Neural cell (in vitro differentiated cells): Measurements from ENCODE around the gene TFB1M.

Experiments used
- CTCF ChIP-seq: fragments of 450-650 bp; IDR thresholded peaks from 2 replicates; pipeline ENCODE4 v1.5.1; 2014; ENCODE audit warnings: antibody characterized with exemption, mild to moderate bottlenecking, moderate library complexity; ENCODE audit not compliant: poor library complexity, severe bottlenecking
- EP300 ChIP-seq: fragments of 450-650 bp; conservative IDR thresholded peaks from 2 replicates; pipeline ENCODE4 v1.6.1; 2014; ENCODE audit warnings: antibody characterized with exemption, mild to moderate bottlenecking, moderate library complexity; ENCODE audit not compliant: poor library complexity, severe bottlenecking
- EZH2 ChIP-seq: fragments of 200-600, 300-800 bp; shearing (Covaris generic), sonication (generic); IDR thresholded peaks from 2 replicates; pipeline ENCODE4 v1.6.1; 2014; ENCODE audit warnings: antibody characterized with exemption, low read length, borderline replicate concordance, mild to moderate bottlenecking; ENCODE audit not compliant: insufficient read depth, poor library complexity, severe bottlenecking
- POLR2AphosphoS5 ChIP-seq: IDR thresholded peaks from 2 replicates; pipeline ENCODE4 v1.6.1; 2012
- RAD21 ChIP-seq: fragments of 450-650 bp; conservative IDR thresholded peaks from 2 replicates; pipeline ENCODE4 v1.6.1; 2014; ENCODE audit warnings: antibody characterized with exemption, mild to moderate bottlenecking, moderate library complexity
- REST ChIP-seq: IDR thresholded peaks from 2 replicates; pipeline ENCODE4 v1.6.1; 2012; ENCODE audit warnings: borderline replicate concordance

DNA sequence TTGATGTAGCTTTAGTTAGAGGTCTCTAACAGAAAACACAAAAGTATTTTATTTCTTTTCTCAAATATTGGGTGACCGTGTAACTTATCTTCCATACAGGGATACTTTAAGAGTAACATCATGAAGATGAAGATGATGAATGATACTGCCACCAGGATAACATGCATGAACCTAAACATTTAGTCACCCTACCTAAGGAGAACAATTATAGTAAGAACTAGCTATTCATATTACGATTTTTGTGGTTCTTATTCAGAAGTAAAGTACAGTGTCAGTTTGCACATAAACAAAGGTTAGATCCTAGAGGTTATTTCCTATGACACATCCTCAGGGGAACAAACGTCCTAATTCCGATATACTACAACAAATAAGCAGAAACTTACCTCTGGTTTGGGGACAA, 29.5 kb downstream of the TFB1M start:
- TF ChIP-seq CTCF (no peak), REST (no peak), EZH2 (no peak), RAD21 (no peak), EP300 (no peak), POLR2AphosphoS5 (no peak)
